Measurements from ENCODE around the gene MAGI2.
"Not testable (repeated sequence)": the region's sequence is repeated elsewhere in the genome, so short reads cannot be mapped to it uniquely, and the experiment has no call there.

The MAGI2 gene

DNA sequence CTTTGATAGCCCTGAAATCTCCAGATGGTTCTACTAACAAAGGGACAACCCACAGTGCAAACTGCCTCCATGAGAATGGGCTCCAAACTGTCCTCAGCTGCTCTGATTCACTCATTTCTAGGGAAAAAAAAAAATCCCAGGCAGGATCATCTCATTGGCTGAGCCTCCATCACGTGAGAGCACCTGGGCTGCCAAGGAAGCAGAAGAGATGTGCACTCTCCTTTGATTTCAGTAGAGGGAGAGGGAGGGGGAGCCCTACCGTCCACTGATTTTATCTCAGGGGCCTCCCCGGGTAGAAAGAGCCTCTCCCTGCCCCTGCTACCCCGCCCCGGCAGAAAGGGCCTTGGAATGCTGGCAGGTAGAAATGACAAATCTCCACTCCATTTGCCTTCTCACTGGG lies 929.5 kb downstream of the MAGI2 start:
- no peak for DNase-seq

DNA sequence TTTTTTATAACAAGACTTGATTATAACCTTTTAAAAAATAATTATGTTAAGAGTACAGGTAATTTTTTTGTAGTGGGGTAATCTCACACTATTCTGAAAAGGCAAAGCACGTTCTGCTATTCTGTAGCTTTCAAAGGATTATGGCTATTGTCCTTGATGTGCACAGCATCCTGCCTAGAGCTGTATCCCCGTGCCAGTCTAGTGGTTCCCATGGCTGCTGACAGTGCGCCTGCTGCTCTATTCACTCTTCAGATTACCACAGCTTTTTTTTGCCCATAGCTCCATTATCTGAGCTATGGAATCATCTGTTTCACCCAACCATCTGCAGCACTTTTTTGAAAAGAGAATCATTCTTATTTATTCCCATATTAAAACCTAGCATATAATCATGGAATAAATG lies 931.5 kb downstream of the MAGI2 start:
- DNase-seq = no peak

- DNase-seq = no peak
Observed at GRCh38 chr7:78516450-78516849, 937.0 kb downstream of the MAGI2 start.

- DNase-seq = no peak
Observed at GRCh38 chr7:78514634-78515033, 938.8 kb downstream of the MAGI2 start.

DNA sequence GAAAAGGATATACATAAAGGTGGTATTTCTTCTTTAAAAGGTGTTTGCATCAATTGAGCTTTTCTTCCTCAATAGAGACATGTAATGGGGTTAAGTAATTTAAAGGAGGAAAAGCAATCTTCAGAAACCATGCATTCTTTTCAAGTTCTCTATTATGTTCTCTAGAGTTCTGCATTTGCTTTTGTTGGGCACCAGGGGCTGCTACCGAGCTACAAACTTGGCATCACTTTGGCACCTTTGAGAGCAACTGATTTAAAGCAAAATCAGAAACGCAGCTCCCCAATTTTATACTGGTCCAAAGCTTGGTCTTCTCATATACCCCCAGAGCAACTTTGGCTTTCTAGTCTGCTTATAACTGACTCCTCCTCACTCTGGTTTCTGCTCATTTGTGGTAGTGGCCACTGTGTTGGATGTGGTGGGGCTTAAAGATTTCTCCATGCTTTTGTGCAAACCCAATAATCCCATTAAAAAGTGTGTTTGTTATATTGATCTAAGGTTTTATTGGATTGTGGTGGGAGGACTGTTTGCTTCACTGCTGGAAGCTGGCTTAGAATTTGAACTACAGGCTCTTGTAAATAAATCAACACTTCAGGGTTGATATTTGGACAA lies 942.8 kb downstream of the MAGI2 start:
- no peak for DNase-seq

DNA sequence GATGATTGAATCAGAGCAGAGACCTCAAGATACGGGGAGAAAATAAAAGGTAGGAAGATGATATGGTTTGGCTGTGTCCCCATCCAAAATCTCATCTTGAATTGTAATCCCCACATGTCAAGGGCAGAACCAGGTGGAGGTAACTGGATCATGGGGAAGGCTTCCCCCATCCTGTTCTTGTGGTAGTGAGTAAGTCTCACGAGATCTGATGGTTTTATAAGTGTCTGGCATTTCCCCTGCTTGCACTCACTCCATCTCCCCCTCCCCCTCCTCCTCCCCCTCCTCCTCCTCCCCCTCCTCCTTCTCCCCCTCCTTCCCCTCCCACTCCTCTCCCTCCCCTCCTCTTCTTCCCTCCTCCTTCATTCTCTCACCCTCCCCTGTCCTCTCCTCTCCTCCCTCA lies 950.2 kb downstream of the MAGI2 start:
- DNase-seq = not testable (repeated sequence)

- no peak for DNase-seq
Observed at GRCh38 chr7:78501064-78501463, 952.4 kb downstream of the MAGI2 start.

GRCh38 chr7:78499971-78500370 lies 953.5 kb downstream of the MAGI2 start:
- DNase-seq = no peak

GRCh38 chr7:78499283-78499682 lies 954.2 kb downstream of the MAGI2 start:
- DNase-seq = no peak

DNA sequence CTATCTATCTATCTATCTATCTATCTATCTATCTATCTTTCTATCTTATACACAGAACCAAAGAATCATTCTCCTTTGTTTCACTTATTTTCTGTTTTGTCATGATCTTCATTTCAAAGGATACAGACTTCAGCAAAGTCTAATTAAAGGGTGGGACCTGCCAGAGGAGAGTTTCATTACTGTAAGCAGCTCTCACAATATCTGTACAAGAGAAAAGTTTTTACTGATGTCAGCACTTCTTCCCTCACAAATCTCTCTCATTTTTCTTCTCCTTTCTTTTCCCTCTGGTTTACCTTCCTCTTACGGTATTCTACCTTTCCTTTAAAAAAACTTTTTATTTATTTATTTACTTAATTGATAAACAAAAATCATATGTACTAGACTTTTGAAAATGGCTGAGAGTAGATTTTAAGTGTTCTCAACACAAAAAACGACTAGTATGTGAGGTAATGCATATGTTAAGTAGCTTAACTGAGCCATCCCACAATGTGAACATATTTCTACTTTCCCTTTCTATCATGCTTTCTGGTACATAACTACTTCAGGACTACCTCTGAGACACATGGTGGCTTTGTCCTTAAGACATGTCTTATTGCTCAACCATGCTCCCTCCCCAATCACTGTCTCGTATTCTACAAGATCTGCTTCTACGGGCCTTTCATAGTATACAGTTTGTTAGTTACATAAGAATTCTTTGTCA lies 955.6 kb downstream of the MAGI2 start:
- no peak for DNase-seq

- DNase-seq = no peak
Observed at GRCh38 chr7:78496096-78496630, 957.3 kb downstream of the MAGI2 start.

DNA sequence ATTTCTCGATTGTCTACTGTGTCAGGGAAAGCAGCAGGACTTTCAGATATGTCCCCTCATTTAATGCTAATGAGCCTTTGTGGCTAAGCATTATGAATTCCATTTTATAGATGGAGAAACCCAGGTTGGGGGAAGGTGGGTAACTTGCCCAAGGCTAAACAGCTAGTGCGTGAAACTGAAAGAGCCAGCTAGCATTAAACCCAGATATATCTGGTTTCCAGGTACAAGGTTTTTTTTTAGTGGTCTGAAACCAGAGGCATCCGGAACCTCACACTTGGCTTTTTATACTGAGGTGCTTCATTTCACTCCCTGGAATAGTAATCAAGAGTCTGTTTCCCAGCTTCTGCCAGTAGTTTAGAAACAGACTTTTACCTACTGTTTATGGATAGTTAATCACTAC lies 960.1 kb downstream of the MAGI2 start:
- DNase-seq = no peak

GRCh38 chr7:78492146-78492545 lies 961.3 kb downstream of the MAGI2 start:
- DNase-seq = no peak

GRCh38 chr7:78490524-78490923 lies 962.9 kb downstream of the MAGI2 start:
- DNase-seq = no peak

DNA sequence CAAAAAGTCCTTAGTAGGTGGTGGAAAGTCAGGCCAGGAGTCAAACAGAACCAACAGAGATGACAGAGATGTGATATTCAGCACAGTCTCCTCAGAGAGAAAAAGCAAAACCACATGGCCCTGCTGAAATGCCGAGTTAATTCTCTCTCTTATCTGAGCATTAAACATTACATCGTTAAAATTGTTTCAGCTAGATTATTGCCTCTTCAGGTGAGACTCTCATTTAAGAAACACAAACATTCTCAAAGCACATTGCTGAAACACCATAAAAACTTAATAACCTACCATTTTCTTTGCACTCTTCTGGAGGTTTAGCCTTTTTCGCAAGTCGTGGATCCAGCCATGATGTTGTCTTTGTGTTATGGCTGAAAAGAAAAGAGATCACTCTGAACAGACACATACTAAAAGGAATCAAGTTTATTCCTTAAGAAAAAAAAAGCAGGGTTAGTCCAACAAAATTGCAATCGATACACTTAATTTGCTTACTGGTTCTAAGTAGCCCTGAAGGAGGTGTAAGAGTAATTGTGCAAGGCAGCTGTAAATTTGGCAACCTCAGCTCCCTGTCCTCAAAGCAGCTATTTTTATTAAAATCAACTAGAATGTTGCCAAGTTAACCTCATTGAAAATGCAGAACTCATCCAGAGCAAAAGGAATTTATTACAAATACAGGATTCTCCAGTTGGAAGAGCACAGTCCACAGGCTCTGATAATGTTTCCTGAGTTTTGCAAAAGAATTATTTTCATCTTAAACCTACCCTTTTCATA lies 963.8 kb downstream of the MAGI2 start:
- no peak for DNase-seq

- no peak for DNase-seq
Observed at GRCh38 chr7:78487464-78487863, 966.0 kb downstream of the MAGI2 start.

DNA sequence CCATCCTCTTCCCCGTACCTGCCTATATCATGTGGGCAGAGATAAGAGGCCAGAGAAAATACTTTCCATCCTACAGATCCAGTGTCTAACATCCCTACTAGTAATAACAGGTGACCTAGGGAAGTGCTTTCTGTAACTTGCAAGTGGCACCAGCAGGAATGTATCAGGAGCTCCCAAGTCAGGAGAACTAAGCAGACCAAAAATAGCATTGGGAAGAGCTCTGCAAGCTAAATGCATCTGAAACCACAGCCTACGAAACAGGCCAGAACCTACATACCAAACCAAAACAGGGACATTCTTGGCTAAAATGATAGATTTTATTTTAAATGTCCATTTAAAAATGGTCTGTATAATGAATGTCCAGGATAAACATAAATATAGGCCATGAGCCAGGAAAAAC lies 974.1 kb downstream of the MAGI2 start:
- no peak for DNase-seq

DNA sequence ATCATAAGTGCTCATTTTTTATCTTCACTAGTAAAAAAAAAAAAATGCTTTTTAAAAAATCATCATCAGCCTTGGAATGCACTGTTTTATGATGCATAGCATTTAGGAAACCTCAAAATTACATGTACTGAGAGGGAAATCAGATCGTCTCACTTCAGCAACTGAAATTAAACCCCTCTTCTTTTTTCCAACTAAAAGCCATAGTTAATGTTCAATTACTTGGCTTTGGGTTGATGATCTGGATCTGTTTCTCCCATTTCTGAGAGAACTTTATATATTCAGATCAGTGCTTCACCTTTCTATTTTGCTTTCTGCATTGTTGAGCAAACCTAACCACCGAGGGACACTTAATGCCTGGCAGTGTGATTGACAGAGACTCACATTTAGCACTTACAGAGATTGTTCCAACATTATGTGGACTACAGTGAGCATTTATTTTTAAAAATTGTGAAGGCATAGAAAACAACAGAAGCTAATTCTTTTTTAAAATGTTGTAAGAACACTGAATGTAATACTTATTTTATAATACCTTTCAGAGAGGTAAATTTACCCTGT lies 976.5 kb downstream of the MAGI2 start:
- no peak for DNase-seq

DNA sequence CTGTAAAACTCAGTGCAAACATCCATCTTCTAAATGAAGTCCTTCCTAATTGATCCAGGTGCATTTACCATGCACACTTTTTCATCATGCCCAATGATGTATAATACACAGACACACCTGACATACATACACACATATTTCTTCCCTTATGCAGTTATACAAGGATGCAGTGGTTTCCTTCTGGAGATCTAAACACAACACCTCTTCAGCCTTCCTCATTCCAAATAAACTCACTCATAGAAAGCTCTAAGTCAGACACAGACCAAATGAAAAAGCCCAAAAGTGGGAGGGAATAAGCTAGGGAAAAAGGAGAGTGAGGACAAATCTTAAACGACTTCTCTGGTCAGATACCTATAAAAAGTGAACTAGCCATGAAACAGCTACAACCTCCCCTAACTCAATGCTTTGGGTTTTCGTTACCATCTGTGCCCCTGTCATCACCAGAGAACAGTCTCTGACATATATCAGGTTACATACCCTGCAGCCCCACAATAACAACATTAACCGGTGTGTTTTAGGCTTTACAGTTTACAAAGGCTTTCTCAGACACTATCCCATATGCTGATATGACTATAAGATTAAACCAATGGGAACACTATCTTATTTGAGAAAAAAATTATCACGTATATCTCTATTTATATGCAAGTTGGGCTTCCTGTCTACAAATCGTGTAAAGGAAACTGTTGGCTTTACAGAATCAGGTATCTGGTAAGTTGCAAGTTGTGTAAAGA lies 979.7 kb downstream of the MAGI2 start:
- DNase-seq = no peak

DNA sequence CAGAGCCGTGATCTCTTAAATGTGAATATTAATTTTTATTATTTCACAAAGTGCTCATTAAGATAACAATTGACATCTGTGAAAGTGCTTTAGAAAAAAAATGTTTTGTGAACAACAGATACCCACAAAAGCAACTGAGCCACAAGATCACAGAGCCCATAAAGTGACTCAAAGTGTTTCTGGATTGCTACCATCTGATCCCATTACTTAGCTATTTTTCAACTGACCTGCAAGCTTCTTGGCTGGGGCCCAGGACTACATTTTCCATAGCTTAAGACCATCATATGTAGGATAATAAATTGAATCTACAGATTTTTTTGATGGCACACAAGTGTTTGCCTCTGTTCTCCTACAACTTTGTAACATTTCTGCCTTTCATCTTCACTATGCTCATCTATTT lies 980.4 kb downstream of the MAGI2 start:
- no peak for DNase-seq

DNA sequence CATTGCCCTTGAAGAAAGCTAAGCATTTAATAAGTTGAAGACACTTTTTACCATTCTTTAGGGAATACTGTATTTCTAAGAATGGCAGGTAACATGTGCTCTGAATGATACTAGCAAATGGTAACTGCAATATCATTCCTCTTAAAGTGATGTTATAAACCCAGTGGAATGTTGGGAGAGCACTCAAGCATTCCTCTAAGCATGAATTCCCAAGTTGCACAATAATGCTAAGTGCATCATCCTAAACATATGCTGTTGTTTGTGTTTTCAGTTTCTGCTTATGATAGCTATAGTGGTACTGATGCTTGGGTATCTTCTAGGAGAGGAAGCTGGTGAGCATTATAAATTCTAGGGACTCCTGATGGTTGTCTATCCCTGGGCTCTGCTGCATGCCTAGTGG lies 980.9 kb downstream of the MAGI2 start:
- no peak for DNase-seq

DNA sequence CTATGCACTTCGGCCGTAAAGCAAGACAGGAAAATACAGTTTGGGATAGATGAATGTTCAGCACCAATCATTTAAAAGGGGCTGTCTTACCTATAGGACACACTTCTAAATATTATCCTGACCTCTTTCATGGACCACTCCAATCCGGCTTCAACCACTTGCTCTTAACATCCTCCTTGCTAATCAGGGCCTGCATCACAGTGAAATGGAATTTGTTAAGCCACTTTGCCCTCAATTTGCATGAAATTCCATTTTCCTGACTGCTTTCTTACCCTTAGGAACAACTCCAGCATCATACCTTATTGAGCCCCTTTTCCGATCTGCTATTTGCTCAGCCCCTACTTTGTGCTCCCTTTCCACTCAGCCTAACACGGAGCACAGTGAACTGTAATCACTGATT lies 987.6 kb downstream of the MAGI2 start:
- no peak for DNase-seq

GRCh38 chr7:78463039-78463438 lies 990.4 kb downstream of the MAGI2 start:
- no peak for DNase-seq
